Measurements from ENCODE around the gene TEX264.

Gene TEX264

GRCh38 chr3:51673802-51674654 lies 3.0 kb downstream of the TEX264 start:
- DNase-seq (ENCODE audit: insufficient read length, low spot score): no peak
- FAIRE-seq: no peak
- TF ChIP-seq POLR2A (IDR thresholded peaks at IDR 0.05; ENCODE audit: low read depth, low read length): no peak
- no peak for TF ChIP-seq POU2F2 (IDR thresholded peaks at IDR 0.05; ENCODE audit: low read depth, low read length)
- TF ChIP-seq SPI1 (IDR thresholded peaks at IDR 0.05; ENCODE audit: low read depth, low read length): no peak
- TF ChIP-seq TAF1 (IDR thresholded peaks at IDR 0.05; ENCODE audit: low read depth, low read length): no peak
- no peak for TF ChIP-seq POLR2AphosphoS5 (IDR thresholded peaks at IDR 0.05; ENCODE audit: low read depth, low read length)
- TF ChIP-seq PAX5 (IDR thresholded peaks at IDR 0.05; ENCODE audit: insufficient read depth, low read length, severe bottlenecking): no peak

- TF ChIP-seq POLR2AphosphoS5 (IDR thresholded peaks at IDR 0.05; ENCODE audit: low read depth, low read length) (no peak), TAF1 (IDR thresholded peaks at IDR 0.05; ENCODE audit: low read depth, low read length) (no peak), PAX5 (IDR thresholded peaks at IDR 0.05; ENCODE audit: insufficient read depth, low read length, severe bottlenecking) (no peak), POLR2A (IDR thresholded peaks at IDR 0.05; ENCODE audit: low read depth, low read length) (no peak), POU2F2 (IDR thresholded peaks at IDR 0.05; ENCODE audit: low read depth, low read length) (no peak), SPI1 (IDR thresholded peaks at IDR 0.05; ENCODE audit: low read depth, low read length) (no peak)
- FAIRE-seq: no peak
Measured at GRCh38 chr3:51675201-51675611, 4.2 kb downstream of the TEX264 start.

GRCh38 chr3:51676102-51676640 lies 5.1 kb downstream of the TEX264 start:
- TF ChIP-seq SPI1 (IDR thresholded peaks at IDR 0.05; ENCODE audit: low read depth, low read length): no peak
- no peak for TF ChIP-seq POLR2A (IDR thresholded peaks at IDR 0.05; ENCODE audit: low read depth, low read length)
- no peak for TF ChIP-seq TAF1 (IDR thresholded peaks at IDR 0.05; ENCODE audit: low read depth, low read length)
- no peak for TF ChIP-seq POLR2AphosphoS5 (IDR thresholded peaks at IDR 0.05; ENCODE audit: low read depth, low read length)
- no peak for TF ChIP-seq PAX5 (IDR thresholded peaks at IDR 0.05; ENCODE audit: insufficient read depth, low read length, severe bottlenecking)
- TF ChIP-seq POU2F2 (IDR thresholded peaks at IDR 0.05; ENCODE audit: low read depth, low read length): no peak
- FAIRE-seq (no peak), DNase-seq (ENCODE audit: insufficient read length, low spot score) (no peak)

More at GRCh38 chr3:51675201-51675611, 4.2 kb downstream of the TEX264 start:
- DNase-seq (ENCODE audit: insufficient read length, low spot score): no peak

GRCh38 chr3:51677358-51677757 lies 6.3 kb downstream of the TEX264 start:
- no peak for DNase-seq (ENCODE audit: insufficient read length, low spot score)
- TF ChIP-seq POU2F2 (IDR thresholded peaks at IDR 0.05; ENCODE audit: low read depth, low read length): no peak
- no peak for TF ChIP-seq POLR2AphosphoS5 (IDR thresholded peaks at IDR 0.05; ENCODE audit: low read depth, low read length)
- TF ChIP-seq TAF1 (IDR thresholded peaks at IDR 0.05; ENCODE audit: low read depth, low read length): no peak
- TF ChIP-seq SPI1 (IDR thresholded peaks at IDR 0.05; ENCODE audit: low read depth, low read length): no peak
- no peak for TF ChIP-seq POLR2A (IDR thresholded peaks at IDR 0.05; ENCODE audit: low read depth, low read length)
- no peak for TF ChIP-seq PAX5 (IDR thresholded peaks at IDR 0.05; ENCODE audit: insufficient read depth, low read length, severe bottlenecking)
- no peak for FAIRE-seq

GRCh38 chr3:51678186-51678585 lies 7.1 kb downstream of the TEX264 start:
- FAIRE-seq (no peak), DNase-seq (ENCODE audit: insufficient read length, low spot score) (no peak)
- TF ChIP-seq POU2F2 (IDR thresholded peaks at IDR 0.05; ENCODE audit: low read depth, low read length) (no peak), SPI1 (IDR thresholded peaks at IDR 0.05; ENCODE audit: low read depth, low read length) (no peak), POLR2AphosphoS5 (IDR thresholded peaks at IDR 0.05; ENCODE audit: low read depth, low read length) (no peak), TAF1 (IDR thresholded peaks at IDR 0.05; ENCODE audit: low read depth, low read length) (no peak), PAX5 (IDR thresholded peaks at IDR 0.05; ENCODE audit: insufficient read depth, low read length, severe bottlenecking) (no peak), POLR2A (IDR thresholded peaks at IDR 0.05; ENCODE audit: low read depth, low read length) (no peak)

- DNase-seq (ENCODE audit: insufficient read length, low spot score) (no peak), FAIRE-seq (no peak)
Measured at GRCh38 chr3:51678641-51679040, 7.6 kb downstream of the TEX264 start.

GRCh38 chr3:51679318-51679717 lies 8.3 kb downstream of the TEX264 start:
- FAIRE-seq (no peak), DNase-seq (ENCODE audit: insufficient read length, low spot score) (no peak)
- no peak for TF ChIP-seq POU2F2 (IDR thresholded peaks at IDR 0.05; ENCODE audit: low read depth, low read length)
- no peak for TF ChIP-seq POLR2A (IDR thresholded peaks at IDR 0.05; ENCODE audit: low read depth, low read length)
- no peak for TF ChIP-seq POLR2AphosphoS5 (IDR thresholded peaks at IDR 0.05; ENCODE audit: low read depth, low read length)
- no peak for TF ChIP-seq SPI1 (IDR thresholded peaks at IDR 0.05; ENCODE audit: low read depth, low read length)
- no peak for TF ChIP-seq TAF1 (IDR thresholded peaks at IDR 0.05; ENCODE audit: low read depth, low read length)
- no peak for TF ChIP-seq PAX5 (IDR thresholded peaks at IDR 0.05; ENCODE audit: insufficient read depth, low read length, severe bottlenecking)

More at GRCh38 chr3:51678641-51679040, 7.6 kb downstream of the TEX264 start:
- TF ChIP-seq POLR2A (IDR thresholded peaks at IDR 0.05; ENCODE audit: low read depth, low read length): no peak
- TF ChIP-seq TAF1 (IDR thresholded peaks at IDR 0.05; ENCODE audit: low read depth, low read length): no peak
- no peak for TF ChIP-seq SPI1 (IDR thresholded peaks at IDR 0.05; ENCODE audit: low read depth, low read length)
- TF ChIP-seq PAX5 (IDR thresholded peaks at IDR 0.05; ENCODE audit: insufficient read depth, low read length, severe bottlenecking): no peak
- no peak for TF ChIP-seq POLR2AphosphoS5 (IDR thresholded peaks at IDR 0.05; ENCODE audit: low read depth, low read length)
- TF ChIP-seq POU2F2 (IDR thresholded peaks at IDR 0.05; ENCODE audit: low read depth, low read length): no peak

- FAIRE-seq: peak; percentile 9
Measured at GRCh38 chr3:51679777-51680176, 8.7 kb downstream of the TEX264 start.

GRCh38 chr3:51680196-51680595 lies 9.1 kb downstream of the TEX264 start:
- TF ChIP-seq POLR2AphosphoS5 (IDR thresholded peaks at IDR 0.05; ENCODE audit: low read depth, low read length): no peak
- no peak for FAIRE-seq
- no peak for DNase-seq (ENCODE audit: insufficient read length, low spot score)

More at GRCh38 chr3:51679777-51680176, 8.7 kb downstream of the TEX264 start:
- no peak for TF ChIP-seq POLR2A (IDR thresholded peaks at IDR 0.05; ENCODE audit: low read depth, low read length)
- no peak for TF ChIP-seq TAF1 (IDR thresholded peaks at IDR 0.05; ENCODE audit: low read depth, low read length)
- no peak for TF ChIP-seq POU2F2 (IDR thresholded peaks at IDR 0.05; ENCODE audit: low read depth, low read length)
- no peak for TF ChIP-seq POLR2AphosphoS5 (IDR thresholded peaks at IDR 0.05; ENCODE audit: low read depth, low read length)
- no peak for TF ChIP-seq SPI1 (IDR thresholded peaks at IDR 0.05; ENCODE audit: low read depth, low read length)
- no peak for TF ChIP-seq PAX5 (IDR thresholded peaks at IDR 0.05; ENCODE audit: insufficient read depth, low read length, severe bottlenecking)
- no peak for DNase-seq (ENCODE audit: insufficient read length, low spot score)

Measured in GM12891 (cell line).